GM12874 (cell line): ENCODE results near the gene SHB.

Experiments
- CTCF ChIP-seq: IDR thresholded peaks from 2 replicates; pipeline ENCODE4 v1.5.1; 2011; ENCODE audit warnings: low read depth, mild to moderate bottlenecking, control low read depth, low read length, moderate library complexity; ENCODE audit not compliant: insufficient read depth

The SHB gene

GRCh38 chr9:37928552-37929430 is 140.2 kb downstream of the SHB start:
- TF ChIP-seq CTCF, result no peak

GRCh38 chr9:37927601-37928551 is 141.2 kb downstream of the SHB start:
- no peak for TF ChIP-seq CTCF

- no peak for TF ChIP-seq CTCF
Measured at GRCh38 chr9:37927132-37927531, 141.9 kb downstream of the SHB start.

GRCh38 chr9:37926737-37927118 is 142.3 kb downstream of the SHB start:
- no peak for TF ChIP-seq CTCF

- TF ChIP-seq CTCF, result no peak
Measured at GRCh38 chr9:37925786-37926736, 143.0 kb downstream of the SHB start.

- TF ChIP-seq CTCF, result no peak
Measured at GRCh38 chr9:37925006-37925405, 144.0 kb downstream of the SHB start.
